ENCODE results near the gene TRIM40.

Gene TRIM40, protein sequence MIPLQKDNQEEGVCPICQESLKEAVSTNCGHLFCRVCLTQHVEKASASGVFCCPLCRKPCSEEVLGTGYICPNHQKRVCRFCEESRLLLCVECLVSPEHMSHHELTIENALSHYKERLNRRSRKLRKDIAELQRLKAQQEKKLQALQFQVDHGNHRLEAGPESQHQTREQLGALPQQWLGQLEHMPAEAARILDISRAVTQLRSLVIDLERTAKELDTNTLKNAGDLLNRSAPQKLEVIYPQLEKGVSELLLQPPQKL

DNA sequence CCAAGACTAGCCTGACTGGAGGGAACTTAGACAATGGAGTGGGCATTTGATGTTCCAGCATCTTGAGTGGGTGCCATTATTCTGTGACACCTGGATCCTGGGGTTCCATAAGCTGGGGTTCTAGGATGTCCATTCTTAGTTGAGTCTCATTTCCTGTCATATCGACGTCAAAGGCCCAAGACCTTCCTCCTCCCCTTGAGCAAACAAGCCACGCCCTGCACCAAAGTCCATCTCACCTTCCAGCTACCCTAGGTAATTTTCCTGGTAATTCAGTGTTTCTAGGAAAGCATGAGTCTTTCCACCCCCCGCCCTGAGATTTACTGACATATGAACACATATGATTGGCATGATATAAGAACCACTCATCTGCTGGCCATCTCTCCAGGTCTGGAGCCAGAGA lies at the start of gene TRIM40:
Gene TRIM40 (plus strand): TSS at position 384 of the 400 bp plus-strand sequence. CDS start 897 bp downstream, outside the sequence.
- peaks cover 51% of the 10 kb centered on the region for H3K27me3 Mint-ChIP-seq (ENCODE audit: low read depth)
- H3K36me3 Mint-ChIP-seq (ENCODE audit: low read depth): no peaks in the 10 kb centered on the region
- H3K9me3 Mint-ChIP-seq: no peaks in the 10 kb centered on the region
- H3K27ac Mint-ChIP-seq: no peak within 1 kb of the TSS
- DNase-seq (ENCODE audit: low spot score): no peak
- peaks cover 17% of the 10 kb centered on the region for H3K4me1 Mint-ChIP-seq (ENCODE audit: low read depth)
- H3K4me3 Mint-ChIP-seq: no peak within 1 kb of the TSS

DNA sequence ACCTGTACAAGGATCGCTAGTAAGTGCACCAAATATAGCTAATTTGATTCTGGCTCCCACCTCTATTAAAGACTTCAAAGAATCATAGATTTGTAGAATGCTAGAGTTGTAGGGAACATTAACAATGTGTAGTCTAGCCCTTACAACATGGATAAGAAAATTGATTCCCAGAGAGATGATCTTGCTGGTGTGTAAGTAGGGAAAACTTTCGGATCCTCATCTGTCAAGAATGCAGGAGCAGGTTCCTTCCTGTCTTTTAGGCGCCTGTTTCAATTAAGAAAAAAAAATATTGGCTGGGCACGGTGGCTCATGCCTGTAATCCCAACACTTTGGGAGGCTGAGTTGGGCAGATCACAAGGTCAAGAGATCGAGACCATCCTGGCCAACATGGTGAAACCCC lies 48.1 kb upstream of the TRIM40 start:
- H3K4me1 Mint-ChIP-seq (ENCODE audit: low read depth): no peaks in the 10 kb centered on the region
- no peaks in the 10 kb centered on the region for H3K36me3 Mint-ChIP-seq (ENCODE audit: low read depth)
- H3K27ac Mint-ChIP-seq: no peak overlapping the region
- no peak for DNase-seq (ENCODE audit: low spot score)
- no peaks in the 10 kb centered on the region for H3K9me3 Mint-ChIP-seq
- H3K4me3 Mint-ChIP-seq: no peak overlapping the region
- H3K27me3 Mint-ChIP-seq (ENCODE audit: low read depth): peaks cover 59% of the 10 kb centered on the region

DNA sequence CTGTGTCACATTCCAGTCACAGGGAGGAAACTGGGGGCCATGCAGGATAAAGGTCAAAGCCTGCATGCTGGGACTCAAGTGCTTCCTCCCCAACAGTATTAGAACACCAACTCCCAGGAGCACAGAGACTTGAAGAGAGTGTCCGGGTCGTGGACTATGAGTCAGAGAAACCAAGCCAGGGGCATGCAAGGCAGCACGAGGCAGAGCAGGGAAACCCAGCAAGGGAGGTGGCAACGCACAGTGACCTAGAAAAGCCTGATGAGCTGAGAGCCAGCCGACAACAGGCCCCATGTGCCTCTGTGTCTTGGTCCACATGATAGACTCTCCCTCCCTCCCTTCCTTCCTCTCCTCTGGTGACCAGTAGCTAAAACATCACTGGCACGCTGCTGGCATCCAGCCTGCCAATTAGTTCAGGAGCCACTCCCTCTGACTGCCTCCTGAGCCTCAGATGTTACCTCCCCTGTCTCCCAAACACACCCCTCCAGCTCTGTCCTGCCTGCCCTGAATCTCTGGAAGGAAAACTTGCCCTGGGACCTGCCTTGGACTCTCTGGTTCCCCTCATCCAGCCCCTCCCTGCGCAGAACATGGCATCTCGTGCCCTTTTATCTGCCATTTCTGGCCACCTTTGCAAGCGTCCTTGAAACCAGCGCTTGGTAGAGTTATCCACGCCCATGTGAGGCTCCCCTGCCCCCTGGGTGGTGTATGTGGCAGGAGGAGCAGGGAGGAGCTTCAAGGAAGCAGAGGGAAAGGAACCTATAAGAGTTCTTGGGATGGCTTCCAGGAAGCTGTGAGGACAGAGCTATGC lies 44.2 kb upstream of the TRIM40 start:
- H3K27ac Mint-ChIP-seq: no peak overlapping the region
- no peak overlapping the region for H3K4me3 Mint-ChIP-seq
- H3K36me3 Mint-ChIP-seq (ENCODE audit: low read depth): no peaks in the 10 kb centered on the region
- H3K4me1 Mint-ChIP-seq (ENCODE audit: low read depth): no peaks in the 10 kb centered on the region
- DNase-seq (ENCODE audit: low spot score): no peak
- H3K9me3 Mint-ChIP-seq: no peaks in the 10 kb centered on the region
- peaks cover 75% of the 10 kb centered on the region for H3K27me3 Mint-ChIP-seq (ENCODE audit: low read depth)

DNA sequence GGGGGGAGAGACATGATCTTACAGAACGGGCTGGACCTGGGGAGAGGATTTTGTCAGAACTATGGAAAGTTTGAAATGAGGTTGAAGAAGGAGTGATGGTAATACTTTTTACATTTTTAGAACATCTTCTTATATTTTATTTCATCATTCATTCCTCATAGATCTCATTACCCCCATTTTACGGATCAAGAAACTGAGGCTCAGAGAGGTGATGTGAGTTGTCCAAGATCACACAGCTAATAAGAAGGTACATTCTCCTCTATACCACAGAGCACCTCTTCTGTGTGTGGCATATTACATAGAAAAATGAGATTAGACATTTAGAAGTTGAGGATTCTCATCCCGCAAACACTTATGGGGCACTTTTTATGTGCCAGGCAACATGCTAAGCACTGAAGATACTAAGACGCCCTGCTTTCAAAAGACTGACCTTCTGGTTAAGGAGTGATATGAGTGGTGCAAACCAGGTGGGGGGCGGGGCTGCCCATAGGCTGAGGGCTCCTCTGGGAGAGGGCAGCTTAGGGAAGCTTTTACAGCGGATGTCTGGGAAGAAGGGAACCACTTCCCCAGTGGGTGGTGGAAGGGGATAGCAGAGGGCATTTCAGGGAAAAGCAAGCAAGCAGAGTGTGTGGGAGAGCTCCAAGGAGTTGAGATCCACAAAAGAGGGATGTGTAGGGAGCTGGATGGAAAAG lies 42.9 kb upstream of the TRIM40 start:
- H3K4me3 Mint-ChIP-seq: no peak overlapping the region
- no peak for DNase-seq (ENCODE audit: low spot score)
- no peaks in the 10 kb centered on the region for H3K9me3 Mint-ChIP-seq
- no peaks in the 10 kb centered on the region for H3K36me3 Mint-ChIP-seq (ENCODE audit: low read depth)
- H3K27me3 Mint-ChIP-seq (ENCODE audit: low read depth): peaks cover 77% of the 10 kb centered on the region
- no peak overlapping the region for H3K27ac Mint-ChIP-seq
- H3K4me1 Mint-ChIP-seq (ENCODE audit: low read depth): peaks cover 3% of the 10 kb centered on the region

DNA sequence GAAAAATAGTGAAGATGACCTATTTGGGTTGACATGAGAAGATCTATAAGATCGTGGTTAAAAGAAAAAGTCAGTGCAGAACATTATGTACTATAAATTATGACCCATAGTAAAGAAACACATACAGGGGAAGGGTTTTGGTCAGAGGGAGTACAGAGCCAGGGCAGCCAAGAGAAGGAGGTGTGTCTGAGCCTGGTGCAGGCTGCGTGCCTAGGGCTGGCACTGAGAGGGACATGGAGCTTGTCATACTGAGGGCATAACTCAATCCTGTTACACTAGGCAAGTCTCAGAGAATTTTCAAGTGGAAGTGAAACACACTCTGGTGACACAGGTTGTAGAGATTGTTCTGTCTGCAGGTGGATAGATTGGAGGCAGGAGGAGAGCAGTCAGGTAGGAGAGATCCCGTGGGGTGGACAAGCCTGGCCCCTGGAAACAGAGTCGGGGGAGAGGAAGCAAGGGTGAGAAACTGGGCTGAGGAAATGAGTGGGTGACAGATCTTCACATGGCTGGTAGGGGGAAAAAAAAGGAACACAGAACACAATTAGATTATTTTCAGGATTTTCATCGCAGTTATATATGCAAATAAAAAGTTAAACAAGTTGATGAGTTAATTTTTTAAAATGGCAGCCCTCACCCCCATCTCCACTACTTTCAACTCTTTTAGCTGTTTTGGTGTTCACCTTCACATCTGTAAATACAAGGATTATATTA lies 41.8 kb upstream of the TRIM40 start:
- Mint-ChIP-seq H3K27ac (no peak overlapping the region), H3K36me3 (ENCODE audit: low read depth) (no peaks in the 10 kb centered on the region), H3K4me3 (no peak overlapping the region), H3K4me1 (ENCODE audit: low read depth) (peaks cover 3% of the 10 kb centered on the region), H3K9me3 (no peaks in the 10 kb centered on the region), H3K27me3 (ENCODE audit: low read depth) (peaks cover 80% of the 10 kb centered on the region)
- no peak for DNase-seq (ENCODE audit: low spot score)

DNA sequence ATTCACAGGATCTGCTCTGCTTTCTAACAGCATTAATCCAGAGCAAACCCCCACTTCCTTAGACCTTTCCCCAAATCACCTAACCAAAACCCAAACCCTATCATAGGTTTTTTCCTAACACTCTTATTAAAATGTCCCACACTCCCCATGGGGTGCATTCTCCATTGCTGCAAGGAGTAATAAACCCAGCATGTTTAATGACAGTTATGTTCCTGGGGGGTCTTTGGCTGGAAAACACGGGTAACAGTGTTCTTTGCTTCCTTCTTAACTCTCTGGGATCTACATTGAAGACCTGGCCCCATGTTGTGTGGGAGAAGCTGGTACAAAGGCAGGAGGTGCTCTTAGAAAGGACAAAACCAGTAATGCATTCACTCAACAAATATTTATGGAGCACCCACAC lies 39.1 kb upstream of the TRIM40 start:
- H3K27me3 Mint-ChIP-seq (ENCODE audit: low read depth): peaks cover 83% of the 10 kb centered on the region
- no peak for DNase-seq (ENCODE audit: low spot score)

DNA sequence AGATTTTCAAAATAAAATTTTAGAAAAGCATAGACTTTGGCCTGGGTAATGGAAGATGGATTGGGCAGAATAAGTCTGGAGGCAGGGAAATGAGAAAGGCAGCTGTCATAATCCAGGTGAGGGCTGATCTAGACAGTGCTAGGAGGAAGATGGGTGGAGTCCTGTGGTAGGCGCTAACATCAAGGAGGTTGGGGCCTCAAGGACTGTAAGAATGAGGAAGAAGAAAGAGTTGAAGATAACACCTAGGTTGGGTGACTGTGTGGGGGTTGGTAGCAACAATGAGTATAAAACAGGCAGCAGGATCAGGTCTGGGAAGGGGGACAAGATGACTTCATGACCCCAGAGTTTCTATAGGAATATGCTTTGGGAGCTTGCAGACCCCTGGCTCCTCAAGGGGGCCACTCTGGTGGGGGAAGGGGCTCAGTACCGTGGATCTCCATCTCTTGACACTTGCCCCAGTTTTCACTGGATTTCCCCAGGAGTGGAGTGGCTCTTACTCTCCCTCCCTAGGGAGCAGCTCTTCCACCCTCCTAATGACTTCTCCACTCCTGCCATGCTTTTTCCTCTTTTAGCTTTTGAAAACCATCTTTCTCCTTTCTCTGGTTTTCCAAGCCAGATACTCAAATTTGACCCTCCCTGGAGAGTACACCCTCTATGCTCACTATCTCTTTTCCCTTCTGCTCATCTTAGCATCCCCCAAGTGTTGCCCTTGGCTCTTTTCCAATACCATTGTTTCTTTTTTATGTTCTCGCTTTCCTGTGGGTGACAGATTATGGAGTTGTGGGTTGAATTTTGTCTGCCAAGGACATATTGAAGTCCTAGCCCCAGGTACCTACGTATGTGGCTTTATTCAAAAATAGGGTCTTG lies 37.8 kb upstream of the TRIM40 start:
- no peak overlapping the region for H3K4me3 Mint-ChIP-seq
- no peak overlapping the region for H3K27ac Mint-ChIP-seq
- peaks cover 24% of the 10 kb centered on the region for H3K4me1 Mint-ChIP-seq (ENCODE audit: low read depth)
- no peaks in the 10 kb centered on the region for H3K36me3 Mint-ChIP-seq (ENCODE audit: low read depth)
- DNase-seq (ENCODE audit: low spot score): no peak
- no peaks in the 10 kb centered on the region for H3K9me3 Mint-ChIP-seq
- peaks cover 77% of the 10 kb centered on the region for H3K27me3 Mint-ChIP-seq (ENCODE audit: low read depth)

More for the DNA sequence above, 39.1 kb upstream of the TRIM40 start:
- Mint-ChIP-seq H3K4me1 (ENCODE audit: low read depth) (peaks cover 17% of the 10 kb centered on the region), H3K4me3 (no peak overlapping the region), H3K27ac (no peak overlapping the region), H3K36me3 (ENCODE audit: low read depth) (no peaks in the 10 kb centered on the region), H3K9me3 (no peaks in the 10 kb centered on the region)

DNA sequence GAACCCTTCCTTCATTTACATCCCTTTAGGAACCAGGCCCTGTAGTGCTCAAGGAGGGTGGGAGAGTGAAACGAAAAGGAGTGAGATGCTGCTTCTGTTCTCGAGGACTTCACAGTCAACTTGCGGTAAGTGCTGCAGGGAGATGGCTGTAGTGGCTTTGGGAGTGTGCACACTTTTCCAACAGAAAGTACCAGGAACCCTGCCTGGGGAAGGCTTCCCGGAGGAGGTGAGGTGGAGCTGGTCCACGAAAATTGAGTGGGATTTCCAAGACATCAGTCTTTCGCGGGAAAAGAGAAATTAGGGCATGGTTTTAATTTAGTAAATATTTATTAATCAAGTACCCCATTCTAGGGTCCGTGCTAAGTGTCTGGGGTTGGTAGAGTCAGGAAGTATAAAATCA lies 35.8 kb upstream of the TRIM40 start:
- Mint-ChIP-seq H3K9me3 (no peaks in the 10 kb centered on the region), H3K27ac (no peak overlapping the region), H3K4me1 (ENCODE audit: low read depth) (peaks cover 31% of the 10 kb centered on the region), H3K4me3 (peak overlapping the region; percentile 50), H3K36me3 (ENCODE audit: low read depth) (no peaks in the 10 kb centered on the region), H3K27me3 (ENCODE audit: low read depth) (peaks cover 80% of the 10 kb centered on the region)
- DNase-seq (ENCODE audit: low spot score): no peak

DNA sequence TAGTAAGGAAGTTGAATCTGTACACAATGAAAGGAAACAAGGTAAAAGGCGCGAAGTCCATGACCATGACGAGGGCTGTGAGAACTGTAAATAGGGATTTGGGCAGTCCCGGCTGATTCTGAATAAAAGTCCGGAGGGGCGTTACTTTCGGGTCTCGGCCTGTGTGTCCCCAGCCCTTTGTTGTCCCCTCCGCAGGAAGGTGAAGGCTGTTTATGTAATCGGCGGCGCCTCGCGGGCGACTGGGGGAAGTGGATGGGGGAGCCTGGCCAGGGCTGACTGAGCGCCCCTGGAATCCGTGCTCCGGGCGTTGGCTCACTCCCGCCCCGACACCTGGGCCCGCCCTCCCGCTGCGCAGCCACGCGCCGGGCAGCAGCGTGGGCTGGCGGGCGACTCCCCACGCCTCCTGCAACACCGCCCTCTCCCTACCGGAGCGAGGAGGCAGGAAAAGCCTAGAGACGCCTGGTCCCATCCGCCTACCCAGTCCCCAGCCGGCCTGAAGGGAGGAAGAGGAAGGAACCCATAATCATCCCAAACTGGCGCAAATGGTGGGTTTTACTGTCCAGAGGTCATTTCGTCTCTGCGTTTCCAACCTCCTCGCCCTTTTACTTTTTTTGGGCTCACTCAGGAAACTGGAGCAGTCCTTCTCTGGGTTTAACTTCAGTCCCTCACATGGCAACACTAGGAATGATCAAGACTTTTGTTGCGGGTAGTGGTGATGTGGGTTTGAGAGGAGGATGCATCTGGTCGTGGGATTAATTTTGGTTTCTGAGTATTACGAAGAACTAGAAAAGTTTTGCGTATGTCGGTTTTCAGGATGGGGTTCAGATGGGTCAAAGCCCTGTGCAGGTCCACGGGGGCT lies 35.1 kb upstream of the TRIM40 start:
- H3K4me1 Mint-ChIP-seq (ENCODE audit: low read depth): peaks cover 31% of the 10 kb centered on the region
- no peak for DNase-seq (ENCODE audit: low spot score)
- H3K27me3 Mint-ChIP-seq (ENCODE audit: low read depth): peaks cover 76% of the 10 kb centered on the region
- no peaks in the 10 kb centered on the region for H3K36me3 Mint-ChIP-seq (ENCODE audit: low read depth)
- H3K4me3 Mint-ChIP-seq: peak overlapping the region; percentile 72
- no peaks in the 10 kb centered on the region for H3K9me3 Mint-ChIP-seq
- no peak overlapping the region for H3K27ac Mint-ChIP-seq

DNA sequence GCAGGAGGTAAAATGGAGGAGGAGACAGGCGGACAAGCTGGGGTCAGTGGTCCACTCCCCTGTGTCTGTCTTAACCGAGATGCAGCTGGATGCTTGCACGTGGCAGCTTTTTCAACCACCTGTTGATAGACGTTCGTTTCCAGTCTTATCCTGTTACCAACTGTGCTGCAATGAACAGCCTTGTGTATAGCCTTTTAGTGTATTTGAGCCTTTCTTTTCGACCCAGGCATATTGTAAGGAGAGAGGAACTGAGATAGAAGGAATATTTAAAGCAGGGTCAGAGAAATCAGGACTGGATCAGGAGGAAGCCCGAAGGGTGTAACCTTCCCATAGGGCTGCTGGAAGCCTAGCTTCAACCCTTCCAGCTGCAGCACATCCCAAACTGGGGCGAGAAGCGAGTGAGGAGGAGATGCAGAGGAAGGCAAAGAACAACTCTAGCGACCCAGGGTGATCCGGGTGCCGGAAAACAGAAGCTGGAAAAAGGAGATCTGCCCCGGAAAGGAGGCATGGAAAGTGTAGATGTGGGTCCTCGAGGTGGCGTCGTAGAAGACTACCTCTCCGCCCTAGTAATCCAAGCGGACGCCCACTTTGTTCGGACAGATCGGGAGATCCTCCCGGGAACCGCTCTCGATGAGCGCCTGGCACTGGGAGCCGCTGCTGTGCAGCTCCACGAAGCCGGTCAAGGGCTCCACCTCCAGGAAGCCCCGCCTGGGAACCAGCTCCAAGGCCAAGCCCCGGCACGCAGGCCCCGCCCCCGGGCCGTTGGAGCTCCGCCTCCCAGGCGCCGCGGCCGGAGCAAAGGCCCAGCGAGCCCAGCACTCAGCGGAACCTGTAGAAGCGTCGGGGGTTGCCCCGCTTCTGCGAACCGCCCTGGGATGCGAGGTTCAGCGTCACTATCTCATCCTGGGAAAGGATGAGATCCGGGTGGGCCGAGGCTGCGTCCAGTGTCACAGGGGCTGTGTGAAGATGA lies 34.2 kb upstream of the TRIM40 start:
- Mint-ChIP-seq H3K9me3 (no peaks in the 10 kb centered on the region), H3K27ac (no peak overlapping the region), H3K27me3 (ENCODE audit: low read depth) (peaks cover 75% of the 10 kb centered on the region), H3K36me3 (ENCODE audit: low read depth) (no peaks in the 10 kb centered on the region), H3K4me3 (peak overlapping the region; percentile 72), H3K4me1 (ENCODE audit: low read depth) (peaks cover 31% of the 10 kb centered on the region)
- peak; percentile 77 for DNase-seq (ENCODE audit: low spot score)

DNA sequence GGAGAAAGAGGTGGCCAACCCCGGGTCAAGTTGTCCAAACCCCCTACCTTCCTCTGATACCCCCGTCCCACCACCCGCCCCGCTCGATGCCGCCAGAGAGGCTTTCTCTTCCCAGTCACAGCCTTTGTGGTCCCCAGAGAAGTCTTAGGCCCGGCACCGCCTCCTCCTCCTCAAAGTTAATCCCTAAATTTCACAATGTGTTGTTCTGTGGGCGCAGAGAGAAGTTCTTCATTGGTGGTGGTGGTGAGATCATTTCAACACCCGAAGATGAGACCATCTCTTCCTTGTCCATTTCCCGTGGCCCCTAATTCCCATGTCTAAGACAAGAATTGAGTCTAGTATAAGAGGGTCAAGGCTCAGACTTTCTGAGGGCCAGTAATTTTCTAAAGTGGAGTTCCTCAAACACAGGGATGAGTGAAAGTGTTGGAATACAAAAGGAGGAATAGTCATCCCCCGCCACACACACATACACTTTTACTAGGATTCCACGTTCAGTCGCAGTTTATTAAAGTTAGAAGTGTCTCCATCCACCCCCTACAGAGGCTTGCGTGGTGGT lies 33.4 kb upstream of the TRIM40 start:
- Mint-ChIP-seq H3K36me3 (ENCODE audit: low read depth) (no peaks in the 10 kb centered on the region), H3K27ac (peak overlapping the region; percentile 67)
- DNase-seq (ENCODE audit: low spot score): no peak

More for the DNA sequence above, 33.4 kb upstream of the TRIM40 start:
- H3K4me1 Mint-ChIP-seq (ENCODE audit: low read depth): peaks cover 31% of the 10 kb centered on the region
- H3K9me3 Mint-ChIP-seq: no peaks in the 10 kb centered on the region
- peak overlapping the region; percentile 92 for H3K4me3 Mint-ChIP-seq
- peaks cover 68% of the 10 kb centered on the region for H3K27me3 Mint-ChIP-seq (ENCODE audit: low read depth)
